Suppressor macrophage (primary cell): ENCODE data around the gene SSR4.
"Not testable (repeated sequence)": the region's sequence is repeated elsewhere in the genome, so short reads cannot be mapped to it uniquely, and the experiment has no call there.

Experiments
- DNase-seq, 4 experiments: peaks; one replicate each; pipeline ENCODE4 v3.0.0-alpha.2; 2020 to 2022

Gene SSR4

GRCh38 chrX:153806999-153807575 lies 12.6 kb downstream of the SSR4 start:
- no peak for DNase-seq

- no peak for DNase-seq
Observed at GRCh38 chrX:153807976-153808375, 13.5 kb downstream of the SSR4 start.

GRCh38 chrX:153812220-153812619 lies 17.8 kb downstream of the SSR4 start:
- no peak for DNase-seq

- DNase-seq: no peak
Observed at GRCh38 chrX:153813161-153813560, 18.7 kb downstream of the SSR4 start.

- DNase-seq: peak in 3 of 4 experiments; percentile 11 to 29 (median 22)
Observed at GRCh38 chrX:153814591-153815315, 20.3 kb downstream of the SSR4 start.

- peak; percentile 18 to 49 (median 25) for DNase-seq
Observed at GRCh38 chrX:153816831-153817690, 22.6 kb downstream of the SSR4 start.

GRCh38 chrX:153818064-153818463 lies 23.6 kb downstream of the SSR4 start:
- DNase-seq: not testable (repeated sequence)

- DNase-seq: peak; percentile 9 to 62 (median 34)
Observed at GRCh38 chrX:153818571-153819383, 24.3 kb downstream of the SSR4 start.

- no peak for DNase-seq
Observed at GRCh38 chrX:153819384-153820040, 25.0 kb downstream of the SSR4 start.

GRCh38 chrX:153820601-153821000 lies 26.1 kb downstream of the SSR4 start:
- no peak for DNase-seq

GRCh38 chrX:153821066-153821465 lies 26.6 kb downstream of the SSR4 start:
- DNase-seq: no peak

- no peak for DNase-seq
Observed at GRCh38 chrX:153824348-153824747, 29.9 kb downstream of the SSR4 start.

GRCh38 chrX:153825042-153825441 lies 30.6 kb downstream of the SSR4 start:
- no peak for DNase-seq

- DNase-seq: no peak
Observed at GRCh38 chrX:153827016-153827415, 32.5 kb downstream of the SSR4 start.

GRCh38 chrX:153827903-153828302 lies 33.4 kb downstream of the SSR4 start:
- no peak for DNase-seq

- no peak for DNase-seq
Observed at GRCh38 chrX:153828308-153828707, 33.8 kb downstream of the SSR4 start.

- no peak for DNase-seq
Observed at GRCh38 chrX:153828723-153829548, 34.5 kb downstream of the SSR4 start.

GRCh38 chrX:153829549-153829798 lies 35.0 kb downstream of the SSR4 start:
- DNase-seq: no peak

- DNase-seq: peak in 1 of 4 experiments; percentile 19
Observed at GRCh38 chrX:153829799-153830639, 35.6 kb downstream of the SSR4 start, which contains the start of gene PDZD4. TSS of gene PDZD4 (minus strand) at chrX:153830544. CDS start at chrX:153830298, 246 bp downstream.
